Pons (tissue), 1 donor: ENCODE results near the gene CACNA2D2.

Experiments
- DNase-seq: peaks from one replicate; pipeline ENCODE4 v3.0.0-alpha.2; 2016; ENCODE audit warnings: low spot score

CACNA2D2 gene

DNA sequence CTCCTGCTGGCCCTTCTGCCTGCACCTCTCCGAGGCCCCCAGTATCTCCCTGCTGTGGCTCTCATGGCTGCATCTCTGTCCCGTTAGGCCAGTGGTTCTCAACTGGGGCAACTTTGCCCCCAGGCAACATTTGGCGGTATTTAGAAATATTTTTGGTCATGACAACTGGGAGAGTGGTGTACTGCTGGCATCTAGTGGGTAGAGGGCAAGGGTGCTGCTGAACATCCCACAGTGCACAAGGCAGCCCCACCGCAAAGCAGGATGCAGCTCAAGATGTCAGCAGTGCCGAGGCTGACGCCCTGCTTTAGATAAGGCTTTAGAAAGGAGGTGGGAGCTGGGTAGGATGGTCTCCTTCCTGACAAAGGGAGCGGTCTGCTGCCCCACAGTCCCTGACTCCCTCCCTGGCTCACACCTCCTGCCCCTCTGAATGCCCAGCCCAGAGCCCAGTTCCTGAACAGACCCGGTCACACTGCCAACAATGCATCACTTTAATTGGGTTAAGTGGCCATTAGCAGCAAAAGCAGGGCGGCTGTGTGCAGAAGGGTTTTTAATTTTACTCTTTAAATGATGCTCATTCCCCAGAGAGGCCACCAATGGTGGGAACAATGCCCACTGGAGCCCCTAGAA lies 75.3 kb downstream of the CACNA2D2 start:
- DNase-seq: no peak

DNA sequence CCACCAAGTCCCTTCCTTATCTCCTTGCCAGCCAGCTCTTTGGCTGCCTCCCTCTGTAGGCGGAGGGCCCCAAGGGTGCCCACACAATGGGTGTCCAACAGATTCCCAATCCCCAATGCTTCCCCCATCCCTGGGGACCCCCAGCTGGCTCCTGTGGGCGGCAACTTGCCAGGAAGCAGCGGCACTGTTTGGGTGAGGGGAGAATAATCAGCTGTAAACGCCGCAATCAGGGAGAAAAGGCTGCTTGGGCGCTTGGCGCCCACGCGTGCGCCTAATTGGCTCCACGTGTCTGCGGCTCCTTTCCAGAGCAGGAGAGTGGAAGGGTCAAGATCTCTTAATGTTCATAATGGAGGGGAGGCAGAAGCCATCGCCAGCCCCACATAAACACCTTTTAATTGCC lies 76.2 kb downstream of the CACNA2D2 start:
- DNase-seq: no peak

DNA sequence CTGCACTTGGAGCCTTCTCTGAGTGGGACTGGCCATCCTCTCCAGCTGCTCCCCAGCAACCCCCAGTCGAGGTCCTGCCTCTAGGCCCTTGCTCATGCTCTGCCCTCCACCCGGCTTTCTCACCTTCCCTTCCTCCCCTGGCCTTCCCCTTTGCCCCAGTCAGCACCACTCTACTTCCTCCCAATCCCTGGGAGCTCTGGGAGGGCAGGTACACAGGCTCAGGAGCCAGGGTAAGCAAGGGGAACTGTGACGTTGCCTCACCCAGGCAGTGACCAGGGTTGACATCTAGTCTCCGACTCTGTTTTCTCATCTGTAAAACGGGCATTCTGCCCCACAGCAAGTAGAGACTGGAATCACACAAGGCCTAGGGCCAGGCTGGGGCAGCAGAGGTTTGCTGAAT lies 77.5 kb downstream of the CACNA2D2 start:
- no peak for DNase-seq

DNA sequence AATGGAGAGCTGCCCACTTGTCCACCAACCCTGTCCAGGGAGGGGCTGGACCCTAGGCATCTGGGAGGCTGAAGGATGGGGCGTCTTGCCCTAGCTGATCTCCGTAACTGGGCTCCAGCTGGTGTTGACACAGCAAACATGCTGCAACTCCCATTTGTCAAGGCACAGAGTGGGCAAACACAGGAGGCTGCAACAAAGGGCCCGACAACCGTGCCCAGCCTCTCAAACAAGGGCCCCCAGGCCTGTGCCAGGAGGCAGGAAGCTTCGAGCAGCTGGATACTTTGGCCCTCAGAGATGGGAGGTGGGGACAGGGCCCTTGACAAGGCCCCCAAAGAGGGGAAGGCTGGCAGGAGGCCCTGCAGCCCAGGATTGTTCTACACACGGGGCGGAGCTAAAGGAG lies 79.9 kb downstream of the CACNA2D2 start:
- peak; percentile 28 for DNase-seq

DNA sequence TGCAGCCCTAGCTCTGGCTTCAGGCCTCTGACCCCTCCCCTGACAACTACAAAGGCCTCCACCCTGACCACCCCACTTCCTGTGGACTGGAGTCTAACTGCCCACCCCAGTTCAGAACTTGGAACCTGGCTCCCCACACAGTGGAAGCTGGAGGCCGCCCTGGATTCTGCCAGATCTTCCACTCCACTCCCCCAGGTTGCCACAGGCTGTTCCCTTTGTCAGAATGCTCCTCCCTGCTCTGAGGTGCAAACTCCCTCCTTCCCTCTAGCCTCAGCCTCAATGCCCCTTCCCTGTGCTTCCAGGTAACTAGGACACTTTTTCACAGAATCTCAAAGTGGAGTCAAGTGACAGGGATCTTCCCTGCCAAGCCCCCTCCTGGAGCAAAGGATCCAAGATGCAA lies 81.3 kb downstream of the CACNA2D2 start:
- no peak for DNase-seq

DNA sequence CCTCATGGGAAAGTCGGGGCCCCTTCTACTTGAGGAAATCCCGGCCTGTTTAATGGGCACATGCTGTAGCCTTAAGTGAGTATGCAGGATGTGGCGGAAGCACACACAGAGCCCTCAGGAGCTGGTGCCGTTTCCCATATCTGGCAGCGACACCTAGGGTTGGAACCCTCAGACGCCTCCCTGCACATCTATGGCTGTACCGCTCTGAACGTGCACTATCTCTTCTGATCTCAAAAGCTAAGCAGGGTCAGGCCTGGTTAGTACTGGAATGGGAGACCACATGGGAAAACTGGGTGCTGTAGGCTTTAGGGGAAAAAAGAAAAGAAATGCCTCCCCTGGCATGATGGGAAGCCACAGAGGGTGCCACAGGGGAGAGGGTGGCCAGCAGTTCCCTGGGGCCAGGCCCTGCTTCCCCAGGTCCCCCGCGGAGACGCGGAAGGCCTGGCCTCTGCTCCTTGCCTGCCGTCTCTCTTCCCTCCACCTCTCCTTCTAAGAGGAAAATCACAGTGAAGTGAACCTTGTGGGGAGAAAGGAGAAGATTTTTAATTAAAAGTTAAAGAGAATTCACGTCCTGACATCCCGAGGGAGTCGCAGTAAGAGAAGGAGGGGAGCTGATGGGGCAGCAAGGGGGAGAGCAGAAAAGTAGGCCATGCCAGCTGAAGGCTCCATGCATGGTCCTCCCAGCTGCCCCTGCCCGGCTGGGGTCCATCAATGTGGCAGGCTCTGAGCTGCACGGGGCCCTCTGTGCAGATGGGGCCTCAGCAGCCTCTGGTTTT lies 83.7 kb downstream of the CACNA2D2 start:
- DNase-seq: no peak

DNA sequence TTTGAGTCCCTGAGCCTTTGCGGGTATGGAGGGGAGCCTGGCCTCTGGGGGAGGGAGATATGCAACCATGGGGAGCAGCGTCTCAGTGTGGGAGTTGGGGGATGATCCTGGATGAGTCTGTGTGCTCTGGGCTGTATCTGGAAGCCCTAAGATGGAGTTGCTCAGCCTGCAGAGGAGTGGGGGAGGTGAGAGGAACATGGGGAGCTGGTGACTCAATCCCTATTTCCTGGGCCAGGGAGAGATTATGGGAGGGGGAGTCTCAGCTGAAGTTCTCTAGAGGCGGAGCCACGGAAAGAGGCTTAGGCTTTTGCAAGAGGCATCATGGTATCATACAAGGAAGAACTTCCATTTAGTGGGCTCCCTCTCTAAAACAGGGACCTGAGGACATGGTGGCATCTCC lies 84.6 kb downstream of the CACNA2D2 start:
- no peak for DNase-seq

DNA sequence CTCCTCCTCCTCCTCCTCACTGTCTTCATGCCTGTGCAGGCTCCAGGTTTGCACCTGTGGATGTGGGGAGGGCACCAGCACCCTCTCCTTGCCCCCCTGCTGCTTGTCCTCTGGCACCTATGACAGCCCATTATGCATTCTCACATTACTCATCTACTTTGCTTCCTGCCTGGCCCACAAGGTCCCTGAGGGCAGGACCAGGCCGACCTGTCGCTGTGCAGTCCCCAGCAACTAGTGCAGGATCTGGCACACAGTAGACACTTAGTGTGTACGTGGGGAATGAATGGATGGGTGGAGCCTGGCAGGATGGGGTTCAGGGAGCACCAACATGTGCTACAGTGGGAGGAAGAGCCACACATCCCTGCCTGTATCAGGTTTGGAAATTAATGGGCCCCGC lies 85.8 kb downstream of the CACNA2D2 start:
- DNase-seq: no peak

DNA sequence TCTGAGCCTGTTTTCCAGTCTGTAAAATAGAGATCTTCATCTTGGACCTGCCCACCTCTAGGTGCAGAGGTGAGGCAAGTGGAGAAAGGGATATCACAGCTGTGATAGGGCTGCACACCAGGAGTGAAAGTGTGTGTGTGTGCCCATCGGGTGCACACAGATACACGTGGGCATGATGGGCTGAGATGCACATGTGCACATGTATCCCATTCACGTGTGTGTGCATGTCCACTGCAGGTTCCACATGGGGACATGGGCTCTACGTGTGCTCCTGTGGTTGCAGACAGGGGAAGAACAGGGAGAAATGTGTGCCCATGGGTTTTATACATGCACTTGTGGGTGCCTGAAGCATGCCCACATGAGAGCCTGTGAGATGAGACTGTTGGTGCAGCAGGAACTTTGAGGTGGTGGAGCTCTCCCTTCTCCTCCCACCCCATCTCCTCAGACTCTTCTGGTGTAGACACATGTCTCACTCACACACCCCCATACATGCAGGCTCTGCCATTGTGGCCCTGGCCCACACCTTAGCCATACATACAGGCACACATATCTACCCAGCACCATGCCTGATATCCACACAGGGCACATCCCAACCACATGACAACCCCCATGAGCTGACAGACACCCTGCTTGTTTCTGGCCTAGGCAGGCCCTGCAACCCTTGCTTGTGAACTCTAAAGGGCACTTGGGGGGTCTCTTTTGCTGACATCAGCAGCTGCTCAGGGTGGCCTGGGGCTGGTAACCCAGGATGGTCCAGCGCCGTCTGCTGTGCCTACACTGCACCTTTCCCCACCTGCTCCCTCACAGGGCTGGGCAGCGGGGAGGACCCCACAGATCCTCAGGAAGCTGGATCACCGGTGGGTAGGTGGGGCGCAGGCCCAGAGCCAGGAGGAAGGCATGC lies 86.4 kb downstream of the CACNA2D2 start:
- DNase-seq: no peak

DNA sequence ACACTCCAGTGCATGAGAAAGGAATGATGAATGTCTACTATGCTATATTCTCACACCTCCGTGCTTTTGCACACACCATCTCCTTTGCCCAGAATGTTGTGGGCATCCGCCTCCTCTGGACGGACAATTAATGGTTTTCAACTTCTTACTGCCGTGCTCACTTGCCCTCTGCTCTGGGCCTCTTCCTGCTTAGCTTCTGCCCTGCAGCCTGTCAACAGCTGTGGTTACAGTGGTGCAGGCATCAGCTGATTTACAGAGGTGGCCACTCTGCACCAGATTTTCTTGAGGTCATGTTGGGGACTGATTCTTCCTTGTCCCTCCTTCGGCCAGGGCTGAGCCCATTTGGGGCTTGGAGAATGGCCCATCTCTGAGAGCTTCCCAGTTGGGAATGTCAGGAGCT lies 87.6 kb downstream of the CACNA2D2 start:
- no peak for DNase-seq

DNA sequence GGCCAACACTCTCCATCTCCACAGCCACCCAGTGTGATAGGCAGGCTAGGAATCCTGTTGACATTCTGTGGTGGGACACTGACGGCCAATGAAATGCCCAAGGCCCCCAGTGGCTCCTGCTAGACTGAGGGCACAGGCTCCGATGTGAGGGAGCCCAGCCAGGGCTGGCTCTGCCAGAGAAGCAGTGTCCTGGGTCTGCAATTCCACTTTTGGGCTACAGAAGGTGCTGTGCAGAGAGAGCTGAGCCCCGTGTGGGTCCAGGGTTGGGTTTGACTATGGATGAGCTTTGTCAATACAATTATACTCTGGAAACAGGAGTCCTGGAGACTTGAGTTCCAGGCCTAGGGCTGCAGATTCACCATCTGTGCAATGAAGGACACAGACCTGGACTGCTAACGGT lies 88.4 kb downstream of the CACNA2D2 start:
- DNase-seq: no peak

DNA sequence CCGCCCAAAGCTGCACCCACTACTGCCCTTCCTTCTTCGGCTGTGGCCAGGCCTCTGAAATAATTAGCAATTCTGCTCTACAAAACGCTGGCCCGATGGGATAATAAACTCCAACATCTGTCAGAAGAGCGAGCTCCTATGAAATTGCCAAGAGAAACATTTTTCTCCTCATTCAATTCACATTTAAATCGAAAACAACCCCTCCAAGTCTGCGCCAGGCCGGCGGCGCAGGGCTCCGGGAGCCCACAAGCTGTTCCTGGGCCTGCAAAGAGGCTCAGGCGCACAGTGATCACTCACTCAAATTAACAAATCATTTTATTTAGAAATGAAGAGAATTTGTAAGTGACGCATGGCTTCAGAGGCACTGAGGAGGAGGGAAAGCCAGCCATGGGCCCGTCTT lies 88.8 kb downstream of the CACNA2D2 start:
- no peak for DNase-seq

DNA sequence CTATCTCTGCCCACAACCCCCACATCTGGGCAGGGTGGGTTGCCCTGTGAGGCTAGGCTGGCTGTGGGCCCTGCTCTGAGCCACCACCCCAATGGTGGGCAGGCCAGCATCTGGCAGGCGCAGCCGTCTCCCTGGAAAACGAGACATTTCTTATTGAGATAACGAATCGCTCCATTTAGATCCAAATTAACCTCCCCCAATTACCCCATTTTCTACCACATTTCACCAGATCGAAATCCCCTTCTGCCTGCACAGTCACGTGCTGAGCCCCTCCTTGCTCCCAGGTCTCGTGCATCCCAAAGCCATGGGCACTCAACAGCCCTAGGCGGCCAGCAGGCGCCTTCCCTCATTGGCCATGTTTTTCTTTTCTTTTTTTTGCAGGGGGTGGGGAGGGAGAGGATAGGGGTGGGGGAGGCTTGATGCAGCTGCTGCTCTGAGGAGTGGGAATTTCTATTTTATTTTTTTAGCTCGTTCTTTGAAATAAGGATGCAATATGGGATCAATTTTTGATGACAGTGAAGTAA lies 91.1 kb downstream of the CACNA2D2 start:
- DNase-seq: no peak

DNA sequence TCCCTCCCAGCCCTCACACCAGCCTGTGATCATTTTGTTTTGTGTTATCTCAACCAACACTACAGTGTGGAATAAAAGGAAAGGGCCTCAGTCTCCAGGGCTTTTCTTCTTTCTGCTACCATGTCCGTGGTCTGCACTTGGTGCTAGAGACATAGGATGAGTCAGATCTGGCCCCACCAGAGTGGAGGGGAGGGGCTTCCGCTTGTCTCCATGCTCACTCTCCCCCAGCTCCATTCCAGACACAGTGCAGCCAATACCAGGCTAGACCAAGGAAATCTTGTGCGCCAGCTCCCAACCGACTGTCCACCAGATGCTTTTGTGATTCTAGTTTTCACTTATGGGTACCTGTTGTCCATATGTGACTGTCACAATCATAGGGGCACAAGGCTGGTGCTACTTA lies 92.2 kb downstream of the CACNA2D2 start:
- no peak for DNase-seq

DNA sequence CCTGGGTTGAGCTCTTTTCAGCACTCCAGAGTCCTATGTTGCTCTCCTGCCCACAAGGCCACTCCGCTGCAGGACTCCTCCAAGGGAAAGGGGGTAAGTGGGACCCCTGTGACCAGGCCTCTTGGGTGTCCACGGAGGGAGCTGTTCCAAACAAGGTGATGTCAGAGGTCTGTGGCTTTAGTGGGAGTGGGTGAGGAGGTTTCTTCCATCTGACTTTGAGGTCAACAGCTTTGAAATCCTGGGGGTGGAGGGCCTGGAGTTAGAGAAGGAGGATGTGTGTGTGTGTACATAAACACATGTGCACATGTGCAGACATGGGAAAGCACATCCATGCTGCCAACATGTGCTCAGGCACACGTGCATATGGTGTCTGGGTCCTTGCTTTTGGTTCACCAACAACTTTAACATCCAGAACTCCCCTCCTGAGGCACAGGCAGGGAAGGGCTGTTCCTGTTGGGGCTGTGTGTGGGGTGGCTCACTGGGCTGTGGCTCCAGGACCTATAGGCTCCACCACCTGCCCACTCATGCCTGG lies 92.8 kb downstream of the CACNA2D2 start:
- DNase-seq: no peak

DNA sequence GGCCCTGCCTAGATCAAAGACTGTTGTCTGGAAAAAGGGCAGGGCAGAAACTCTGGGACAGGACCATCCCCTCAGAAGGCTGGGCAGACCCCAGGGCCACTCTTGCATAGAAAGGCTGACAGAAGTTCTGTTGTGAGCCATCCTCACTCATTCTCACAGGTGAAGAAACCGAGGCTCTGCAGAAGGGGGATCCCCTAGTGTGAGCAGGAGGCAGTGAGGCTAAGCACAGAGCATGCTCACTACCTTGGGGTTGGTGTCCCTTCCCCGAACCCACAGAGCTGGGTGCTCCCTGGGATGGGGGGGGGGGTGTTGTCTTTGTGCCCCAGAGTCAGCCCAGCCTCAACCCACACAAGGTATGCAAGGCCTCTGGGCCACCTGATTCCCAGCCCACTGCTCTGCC lies 93.2 kb downstream of the CACNA2D2 start:
- no peak for DNase-seq

DNA sequence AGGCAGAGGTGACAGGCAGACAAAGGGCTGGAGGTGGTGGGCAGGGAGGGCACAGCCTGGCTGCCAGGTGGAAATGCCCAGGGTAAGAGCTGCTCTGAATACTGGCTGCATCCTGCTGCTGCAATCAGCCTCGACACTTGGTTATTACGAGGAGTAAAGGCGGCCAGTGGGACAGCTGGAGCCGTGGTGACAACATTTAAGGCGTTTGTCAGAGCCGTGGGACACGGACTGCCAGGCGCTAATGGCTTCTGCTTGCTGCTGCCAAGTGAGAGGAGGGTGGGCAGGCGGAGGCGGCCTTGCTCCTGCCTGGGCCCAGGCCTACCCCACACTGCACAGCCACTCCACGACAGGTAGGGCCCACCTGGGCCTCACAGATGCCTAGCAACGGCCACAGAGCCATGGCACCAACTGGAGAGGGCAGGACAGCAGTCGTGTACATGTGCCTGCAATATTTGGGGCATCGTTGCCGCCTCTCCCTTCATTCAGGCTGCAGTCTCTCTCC lies 94.9 kb downstream of the CACNA2D2 start:
- no peak for DNase-seq

DNA sequence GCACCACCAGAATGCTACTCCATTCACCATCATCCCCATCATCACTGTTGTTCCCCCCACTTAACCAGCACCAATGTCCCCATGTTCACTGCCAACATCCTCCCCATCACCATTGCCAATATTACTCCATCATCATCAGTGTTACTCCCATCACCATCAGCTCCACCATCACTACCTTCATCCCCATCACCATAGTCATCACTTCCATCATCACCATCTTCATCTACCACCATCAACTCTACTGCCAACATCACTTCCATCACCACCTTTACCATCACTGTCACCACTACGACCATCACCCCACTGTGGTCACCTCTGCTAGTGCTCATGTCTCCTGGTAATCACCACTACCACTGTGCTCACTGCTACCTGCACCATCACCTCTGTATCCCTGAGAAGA lies 96.9 kb downstream of the CACNA2D2 start:
- DNase-seq: no peak

DNA sequence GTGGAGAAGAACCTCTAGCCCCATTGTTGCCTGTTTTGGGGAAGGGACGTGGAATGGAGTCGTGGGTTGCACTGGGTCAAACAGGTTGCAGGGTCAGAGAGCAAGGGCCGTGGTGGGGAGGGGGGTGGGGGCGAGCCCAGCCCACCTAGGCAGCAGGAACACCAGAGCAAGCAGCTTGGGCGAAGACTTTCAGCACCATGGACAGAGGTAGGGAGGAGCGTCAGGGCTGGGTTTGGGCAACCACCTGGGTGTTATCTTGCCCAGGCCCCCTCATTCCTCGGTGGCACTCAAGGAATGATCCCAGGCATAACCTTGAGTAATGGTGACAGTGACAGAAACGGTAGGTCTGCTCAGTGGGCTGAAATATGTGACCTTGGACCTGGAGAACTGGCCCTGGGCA lies 98.2 kb downstream of the CACNA2D2 start:
- DNase-seq: no peak

DNA sequence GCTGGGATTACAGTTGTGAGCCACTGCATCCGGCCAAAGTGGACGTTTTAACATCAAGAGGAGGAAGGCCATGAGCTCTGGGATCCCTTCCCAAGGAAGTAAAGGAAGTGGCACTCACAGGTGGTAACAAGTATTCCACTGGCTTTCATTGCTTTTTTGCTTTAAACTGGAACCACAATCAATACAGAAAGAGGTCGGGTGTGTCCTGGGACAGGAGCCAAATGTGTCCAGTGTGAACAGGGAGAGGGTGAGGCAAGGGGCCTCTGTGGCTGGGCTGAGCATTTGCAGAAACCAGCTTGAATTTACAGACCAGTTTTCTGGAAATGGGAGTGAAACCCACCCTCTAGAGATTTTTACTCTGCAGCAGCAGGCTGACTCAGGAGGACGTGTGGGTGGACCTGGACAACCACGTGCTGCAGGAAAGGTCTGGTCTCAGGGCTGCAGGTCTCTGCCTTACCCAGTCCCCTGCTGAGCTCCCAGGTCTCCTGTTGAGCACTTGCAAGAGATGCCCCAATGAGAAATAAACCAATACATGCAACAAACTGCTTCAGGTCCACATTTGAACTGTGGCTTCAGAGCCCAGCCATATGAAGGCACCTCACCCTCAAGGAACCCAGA lies 101.3 kb downstream of the CACNA2D2 start:
- no peak for DNase-seq

DNA sequence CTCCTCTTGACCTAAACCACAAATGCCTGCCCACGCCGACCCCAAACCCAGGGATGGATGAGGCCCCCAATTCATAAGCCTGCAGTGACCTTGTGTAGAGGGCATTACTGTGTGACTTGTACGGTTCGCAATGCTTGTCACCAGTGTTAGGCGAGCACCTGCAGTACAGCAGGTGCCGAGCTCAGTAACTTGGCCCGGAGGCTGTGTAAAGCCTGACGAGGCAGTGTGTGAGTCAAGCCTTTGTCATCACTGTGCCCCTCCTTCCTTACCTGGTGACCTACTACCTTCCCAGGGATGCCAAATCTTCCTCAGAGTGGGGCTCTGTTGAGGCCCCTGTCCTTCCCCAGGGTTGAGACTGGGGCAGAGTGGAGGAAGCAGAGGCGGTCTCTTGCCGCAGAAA lies 106.9 kb downstream of the CACNA2D2 start:
- DNase-seq: no peak
